ENCODE results near the gene ANKH.
"Not testable (repeated sequence)": the region's sequence is repeated elsewhere in the genome, so short reads cannot be mapped to it uniquely, and the experiment has no call there.

Gene ANKH

DNA sequence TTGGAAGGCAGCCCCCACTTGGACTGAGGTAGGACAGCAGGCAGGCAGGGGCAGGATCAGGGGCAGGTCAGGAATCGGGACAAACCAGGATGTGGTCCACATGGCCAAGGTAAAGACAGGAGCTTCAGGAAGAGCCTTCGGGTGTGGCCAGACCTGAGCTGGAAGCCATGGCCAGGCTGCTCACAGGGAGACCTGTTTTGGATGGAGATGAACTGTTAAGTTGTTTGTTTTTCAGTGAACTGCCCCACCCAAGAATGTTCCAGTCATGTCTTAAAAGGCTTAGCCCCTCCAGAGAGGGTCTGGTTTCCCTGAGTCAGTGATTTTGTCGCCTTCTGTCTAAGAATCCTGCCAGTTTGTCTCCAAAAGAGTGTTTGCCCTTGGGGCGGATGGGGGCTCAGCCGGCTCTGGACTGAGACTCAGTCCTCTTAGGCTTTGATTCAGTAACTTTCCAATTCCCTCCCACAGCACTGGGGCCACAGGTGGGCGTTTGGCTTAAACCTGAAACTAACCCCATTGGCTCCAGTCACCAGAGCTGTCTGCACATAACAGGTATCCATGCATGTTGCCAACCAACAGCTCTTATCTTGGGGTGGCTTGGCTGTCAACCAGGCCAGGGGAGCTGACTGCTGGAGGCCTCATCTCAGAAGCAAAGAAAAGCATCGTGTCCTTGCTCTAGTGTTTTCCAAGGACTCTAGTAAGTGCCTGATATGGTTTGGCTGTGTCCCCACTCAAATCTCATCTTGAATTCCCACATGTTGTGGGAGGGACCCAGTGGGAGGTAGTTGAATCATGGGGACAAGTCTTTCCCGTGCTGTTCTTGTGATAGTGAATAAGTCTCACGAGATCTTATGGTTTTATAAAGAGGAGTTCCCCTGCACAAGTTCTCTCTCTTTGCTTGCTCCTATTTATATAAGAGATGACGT lies 11.3 kb upstream of the ANKH start:
- no peak for DNase-seq (ENCODE audit: low spot score)

DNA sequence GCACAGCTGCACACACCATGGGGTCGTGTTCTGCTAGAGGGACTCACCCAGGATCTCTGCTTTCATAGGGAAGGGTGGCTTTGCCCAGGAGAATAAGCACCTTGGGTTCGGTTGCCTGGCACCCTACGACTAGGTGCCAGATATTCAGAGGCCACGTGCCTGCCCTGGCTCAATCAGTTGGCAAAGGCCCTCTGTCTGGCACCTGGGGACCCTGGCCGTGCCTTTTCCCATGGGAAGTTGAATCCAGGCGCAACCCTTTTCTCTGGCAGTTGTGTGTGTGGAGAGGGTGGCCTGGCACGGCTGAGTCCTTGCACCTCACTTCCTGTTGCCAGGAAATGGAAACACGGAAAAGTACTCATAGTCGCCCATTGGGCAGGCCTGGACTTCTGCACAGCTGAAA lies 10.2 kb upstream of the ANKH start:
- no peak for DNase-seq (ENCODE audit: low spot score)

DNA sequence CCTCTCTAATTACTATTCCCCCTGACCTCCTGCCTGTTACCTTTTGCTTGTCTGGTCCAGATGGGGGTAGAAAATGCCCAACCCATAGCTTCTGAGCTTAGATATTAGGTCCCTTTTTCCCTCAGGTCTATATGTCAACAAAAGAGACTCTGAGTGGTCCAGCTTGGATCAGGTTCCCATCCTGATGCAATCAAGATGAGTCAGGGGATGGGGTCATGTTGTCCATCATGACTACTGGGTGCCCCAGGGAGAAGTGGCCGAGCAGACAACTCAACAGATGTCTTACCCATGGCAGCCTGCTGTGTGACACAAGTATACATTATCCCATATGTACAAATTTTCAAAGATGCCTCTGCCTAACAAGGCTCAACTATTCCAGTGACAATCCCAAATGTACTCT lies 9.1 kb upstream of the ANKH start:
- no peak for DNase-seq (ENCODE audit: low spot score)

DNA sequence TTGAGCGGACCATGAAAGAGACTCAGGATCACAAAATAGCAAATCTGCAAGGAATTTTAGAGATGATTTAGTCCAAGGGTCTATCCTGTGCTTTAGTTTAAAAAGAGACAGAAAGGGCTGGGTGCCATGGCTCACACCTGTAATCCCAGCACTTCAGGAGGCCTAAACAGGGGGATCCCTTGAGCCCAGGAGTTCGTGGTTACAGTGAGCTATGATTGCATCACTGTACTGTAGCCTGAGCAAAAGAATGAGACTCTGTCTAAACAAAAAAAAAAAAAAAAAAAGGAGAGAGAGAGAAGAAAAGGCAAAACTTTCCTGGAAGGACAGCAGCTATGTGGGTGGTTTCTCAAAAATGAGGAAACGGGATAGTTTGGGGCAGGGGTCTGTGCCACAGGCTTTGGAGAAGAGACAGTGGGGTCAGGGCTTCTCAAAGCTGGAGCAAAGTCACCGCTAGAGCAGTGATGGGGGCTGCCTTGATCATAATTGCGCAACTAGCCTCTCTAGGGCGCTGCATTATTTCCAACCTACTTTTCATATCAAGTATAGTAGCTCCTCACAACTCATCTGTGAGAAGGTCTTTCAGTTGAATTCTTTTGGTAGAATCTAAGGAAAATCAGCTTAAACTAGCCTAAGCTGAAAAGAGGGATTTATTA lies 8.5 kb upstream of the ANKH start:
- DNase-seq (ENCODE audit: low spot score), result no peak

DNA sequence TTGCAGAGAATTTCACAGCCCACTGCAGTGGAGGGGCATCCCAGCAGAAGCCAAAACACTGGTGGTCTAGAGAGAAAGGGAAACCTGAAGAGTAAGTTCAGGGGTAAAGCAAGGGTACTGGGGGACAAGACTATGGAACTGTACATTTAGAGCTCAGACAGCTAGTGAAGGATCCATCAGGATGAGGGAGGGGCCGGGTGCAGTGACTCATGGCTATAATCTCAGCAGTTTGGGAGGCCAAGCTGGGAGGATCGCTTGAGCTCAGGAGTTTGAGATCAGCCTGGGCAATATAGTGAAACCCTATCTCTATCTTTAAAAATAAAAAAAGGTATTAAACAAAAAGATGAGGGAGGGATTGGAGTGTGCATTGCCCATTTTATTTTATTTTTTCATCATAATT lies 7.8 kb upstream of the ANKH start:
- no peak for DNase-seq (ENCODE audit: low spot score)

DNA sequence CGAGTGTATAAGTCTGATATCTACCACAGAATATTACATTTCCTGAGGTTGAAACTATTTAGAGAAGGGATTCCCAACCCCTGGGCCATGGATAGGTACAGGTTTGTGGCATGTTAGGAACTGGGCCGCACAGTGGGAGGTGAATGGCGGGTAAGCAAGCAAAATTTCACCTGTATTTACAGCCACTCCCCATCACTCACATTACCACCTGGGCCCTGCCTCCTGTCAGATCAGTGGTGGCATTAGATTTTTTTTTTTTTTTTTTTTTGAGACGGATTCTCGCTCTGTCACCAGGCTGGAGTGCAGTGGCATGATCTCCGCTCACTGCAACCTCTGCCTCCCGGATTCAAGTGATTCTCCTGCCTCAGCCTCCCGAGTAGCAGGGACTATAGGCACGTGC lies 6.6 kb upstream of the ANKH start:
- DNase-seq (ENCODE audit: low spot score), result not testable (repeated sequence)

DNA sequence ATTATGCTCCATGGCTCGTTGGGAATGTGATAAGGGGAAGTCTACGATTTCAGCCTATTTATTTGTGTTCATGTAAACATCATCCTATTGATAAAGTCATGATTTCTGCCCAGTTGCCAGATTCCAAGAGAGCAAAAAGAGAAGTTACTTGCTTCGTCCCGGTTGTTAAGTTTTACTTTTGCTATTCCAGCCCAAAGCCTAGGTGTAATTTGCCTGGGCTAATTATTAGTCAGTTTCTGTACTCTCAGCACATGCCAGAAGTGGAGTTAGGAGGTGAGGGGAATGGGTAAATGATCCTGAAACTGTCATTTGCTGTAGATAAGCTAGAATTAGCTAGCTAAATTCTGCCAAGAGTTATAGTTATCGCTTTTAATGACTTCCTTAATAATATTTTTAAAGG lies 4.5 kb upstream of the ANKH start:
- no peak for DNase-seq (ENCODE audit: low spot score)

DNA sequence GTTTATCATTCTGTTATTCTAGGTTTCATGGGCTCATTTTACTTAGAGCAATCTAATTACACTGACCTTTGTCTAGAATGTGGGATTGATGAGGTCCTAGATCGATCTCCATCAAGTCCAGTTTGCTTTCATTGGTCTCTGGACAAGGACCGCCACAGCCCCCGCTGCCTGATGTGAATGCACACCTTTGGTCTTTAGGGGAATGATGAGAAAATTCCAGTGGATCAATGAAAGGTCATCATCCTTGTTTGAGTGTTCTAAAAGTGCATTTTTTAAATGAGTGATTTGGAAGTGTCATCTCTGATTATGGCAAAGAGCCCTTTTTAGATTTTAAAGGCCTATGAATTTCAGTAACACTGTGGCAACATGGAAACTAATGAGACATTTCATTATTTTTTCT lies 2.2 kb upstream of the ANKH start:
- no peak for DNase-seq (ENCODE audit: low spot score)

DNA sequence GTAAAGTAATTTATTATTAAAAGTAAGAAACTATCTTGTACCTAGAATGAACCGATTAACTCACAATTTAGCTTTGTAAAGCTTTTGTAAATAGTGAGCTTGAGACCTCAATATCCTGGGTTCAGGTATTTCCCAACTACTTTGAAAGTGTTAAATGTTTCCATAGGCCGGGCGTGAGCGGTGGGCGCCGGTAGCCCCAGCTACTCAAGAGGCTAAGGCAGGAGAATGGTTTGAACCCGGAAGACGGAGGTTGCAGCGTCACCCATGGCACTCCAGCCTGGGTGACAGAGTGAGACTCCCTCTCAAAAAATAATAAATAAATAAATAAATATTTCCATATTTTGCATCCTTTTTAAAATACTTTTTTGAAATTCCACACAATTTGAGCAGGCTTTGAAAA lies 1.5 kb upstream of the ANKH start:
- no peak for DNase-seq (ENCODE audit: low spot score)

DNA sequence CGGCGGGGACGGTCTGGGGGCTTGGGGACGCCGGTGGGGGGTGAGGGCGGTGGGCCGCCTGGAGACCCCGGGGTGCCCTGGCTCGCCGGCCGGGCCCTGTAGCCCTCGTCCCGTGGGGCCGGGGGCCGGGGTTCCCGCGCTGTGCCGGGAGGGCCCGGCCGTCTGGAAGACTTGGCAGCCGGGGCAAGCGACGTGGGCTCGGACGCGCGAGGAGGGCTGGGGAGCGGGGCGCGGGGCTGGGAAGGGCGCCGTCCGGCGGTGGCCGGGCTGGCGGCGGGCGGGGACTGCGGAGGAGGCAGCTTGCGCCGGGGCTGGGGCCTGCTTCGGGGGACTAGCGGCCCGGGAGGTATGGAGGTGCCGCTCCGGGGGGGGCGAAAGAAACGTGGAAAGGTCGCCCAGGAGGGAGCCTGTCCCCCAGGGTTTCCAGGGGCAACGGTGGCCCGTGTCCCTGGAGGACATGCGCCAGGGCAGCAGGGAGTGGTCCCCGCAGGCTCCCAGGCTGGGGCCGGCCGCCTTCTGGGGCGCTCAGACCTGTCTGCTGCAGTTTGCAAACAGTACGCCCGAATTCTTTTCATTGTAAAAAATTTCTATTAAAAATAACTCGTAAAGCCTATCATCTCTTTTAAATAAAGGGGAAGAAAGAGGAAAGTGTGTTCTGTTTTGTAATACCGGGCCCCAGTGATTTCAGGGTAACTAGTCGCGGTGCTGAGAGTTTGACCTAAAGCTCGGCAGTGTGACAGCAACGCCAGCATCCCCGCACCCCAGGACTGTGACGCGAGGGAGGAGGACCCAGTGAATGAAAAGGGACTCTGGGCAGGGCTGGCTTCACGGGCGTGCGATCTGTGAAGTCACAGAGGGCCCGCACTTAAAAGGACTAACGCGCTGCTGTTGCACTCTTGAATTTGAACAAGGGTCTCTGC lies 752 bp upstream of the ANKH start:
- DNase-seq (ENCODE audit: low spot score), result peak; percentile 43

DNA sequence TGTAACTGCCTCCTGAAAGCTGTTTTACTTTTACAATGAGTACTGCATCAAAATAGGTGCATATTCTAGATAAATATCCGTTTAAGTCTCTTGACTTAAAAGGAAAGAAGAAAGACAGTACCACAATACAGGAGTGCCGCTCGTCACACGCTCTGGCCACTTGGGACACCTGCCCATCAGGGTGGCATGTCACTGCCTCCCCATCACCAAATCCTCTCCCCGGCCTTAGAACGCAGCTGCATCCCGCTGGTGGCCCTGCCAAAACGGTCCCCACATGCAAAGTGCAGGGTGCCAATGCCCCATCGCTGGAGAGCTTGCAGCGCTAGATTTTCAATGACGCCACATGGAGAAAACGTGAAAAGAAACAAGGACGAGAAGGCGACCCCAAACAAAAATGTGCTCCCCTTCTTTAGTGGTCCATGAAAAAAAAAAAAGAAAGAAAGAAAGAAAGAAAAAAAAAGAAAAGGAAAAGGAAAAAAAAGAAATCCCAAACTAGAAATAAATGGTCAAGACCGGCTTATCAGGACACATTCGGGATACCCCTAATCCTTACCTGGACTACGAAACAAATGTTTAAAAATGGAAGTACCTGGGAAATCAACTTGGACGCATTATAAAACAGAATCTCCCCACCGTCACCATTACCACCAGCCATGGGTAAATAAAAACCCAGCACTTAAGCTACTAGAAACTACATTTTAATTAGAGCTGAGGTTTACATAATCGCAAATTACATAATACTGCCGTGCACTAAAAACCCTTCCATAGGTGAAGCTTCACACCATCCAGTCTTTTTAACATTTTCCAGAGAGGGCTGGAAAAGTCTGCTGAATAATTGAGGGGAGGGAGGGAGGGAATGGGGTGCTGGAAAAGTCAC lies 1.0 kb downstream of the ANKH start:
- peak; percentile 76 for DNase-seq (ENCODE audit: low spot score)

DNA sequence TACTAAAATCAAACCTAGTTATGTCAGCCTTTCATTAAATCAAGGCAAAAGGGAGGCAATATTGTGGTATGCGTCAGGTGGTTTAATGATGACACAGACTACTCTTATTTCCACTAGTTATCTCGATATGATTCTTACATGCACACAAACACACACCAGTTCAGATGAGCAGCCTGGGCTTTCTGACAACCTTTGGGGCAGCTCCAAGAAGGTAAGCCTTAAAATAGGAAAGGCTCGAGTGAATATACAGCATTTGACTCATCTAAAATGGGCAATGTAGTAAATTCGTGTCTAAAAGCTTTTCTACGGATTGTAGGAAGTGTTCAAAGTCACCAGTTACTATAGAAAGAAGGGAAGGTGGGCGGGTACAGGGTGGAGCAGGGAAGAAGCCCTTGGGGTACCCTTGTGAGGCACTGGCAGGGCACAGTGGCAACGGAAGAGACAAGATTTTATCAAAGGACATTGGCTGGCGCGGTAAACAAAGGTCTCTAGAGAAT lies 1.9 kb downstream of the ANKH start:
- DNase-seq (ENCODE audit: low spot score), result peak; percentile 24

DNA sequence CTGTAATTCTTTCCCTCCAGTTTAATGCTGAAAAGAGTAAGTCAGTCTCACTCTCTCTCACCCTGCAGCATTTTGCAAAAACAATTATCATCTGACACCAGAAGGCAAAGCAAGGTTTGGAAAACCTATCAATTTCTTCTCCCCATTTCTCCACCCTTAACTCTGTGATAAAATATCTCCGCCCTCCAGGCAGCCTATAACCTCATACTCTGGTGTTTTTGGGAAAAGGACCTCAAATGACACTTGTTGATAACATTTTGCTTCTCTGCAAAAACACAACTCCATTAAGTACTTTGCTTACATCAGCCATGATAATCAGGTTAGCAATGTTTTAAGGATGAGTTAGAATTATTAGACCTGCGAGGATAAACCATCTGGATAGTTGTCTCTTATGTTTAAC lies 2.3 kb downstream of the ANKH start:
- no peak for DNase-seq (ENCODE audit: low spot score)

DNA sequence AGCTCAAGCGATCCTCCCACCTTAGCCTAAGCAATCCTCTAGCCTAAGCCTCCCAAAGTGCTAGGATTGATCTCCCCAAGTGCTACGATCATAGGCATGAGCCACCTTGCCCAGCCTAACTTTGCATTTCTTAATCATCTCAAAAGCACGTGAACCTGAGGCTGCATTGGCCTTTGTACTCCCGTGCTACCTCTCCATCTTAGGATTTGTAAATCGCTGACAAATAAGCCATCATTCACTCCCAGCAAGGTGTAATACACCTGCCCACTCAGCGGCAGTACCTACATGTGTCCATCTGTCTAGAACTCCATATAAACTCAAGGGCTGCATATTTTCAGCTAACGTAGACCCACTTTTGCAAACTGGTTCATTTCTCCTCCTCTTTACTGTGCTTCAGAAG lies 2.8 kb downstream of the ANKH start:
- no peak for DNase-seq (ENCODE audit: low spot score)

DNA sequence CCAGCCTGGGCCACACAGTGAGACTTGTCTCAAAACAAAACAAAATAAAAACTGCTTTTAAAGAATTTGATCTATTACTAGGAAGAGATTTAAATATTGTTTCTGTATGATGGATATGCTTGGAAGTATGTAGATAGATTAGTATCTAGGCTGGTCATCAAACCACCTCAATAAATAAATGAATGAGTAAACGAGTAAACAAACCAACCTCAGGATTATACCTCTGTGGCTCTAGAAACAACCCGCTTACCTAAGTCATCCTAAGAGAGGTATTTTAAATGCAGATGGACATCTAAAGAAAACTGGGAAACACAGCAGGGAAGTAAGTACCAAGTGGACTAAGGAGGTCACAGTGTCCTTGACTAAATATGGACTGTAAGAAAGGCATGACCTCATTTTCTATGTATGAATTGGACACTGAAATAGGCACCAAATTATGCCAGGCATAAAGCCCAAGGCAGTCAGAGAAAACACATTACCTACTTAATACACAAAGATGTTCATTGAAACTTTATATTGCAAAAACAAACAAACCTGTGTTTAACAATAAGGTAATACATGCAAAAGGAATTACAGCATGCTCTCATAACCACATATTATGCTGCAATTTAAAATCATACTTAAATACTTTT lies 7.3 kb downstream of the ANKH start:
- DNase-seq (ENCODE audit: low spot score), result no peak

DNA sequence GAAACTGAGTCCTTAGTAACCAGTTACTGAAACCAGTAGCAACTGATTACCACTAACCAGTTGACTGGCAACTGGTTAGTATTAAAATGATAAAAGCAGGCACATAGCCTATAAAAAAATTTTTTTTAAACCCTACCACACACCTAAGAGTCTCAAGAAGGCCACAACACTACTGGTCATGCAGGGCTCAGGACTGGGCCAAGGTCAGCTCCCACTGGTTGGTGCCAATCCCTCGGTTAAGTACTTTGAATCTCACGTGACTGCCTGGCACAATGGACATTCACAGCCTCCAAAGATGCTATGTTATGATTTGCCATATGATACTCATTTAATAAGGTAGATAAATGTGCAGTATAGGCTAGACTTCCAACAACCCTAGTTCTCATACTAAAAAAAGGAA lies 8.5 kb downstream of the ANKH start:
- DNase-seq (ENCODE audit: low spot score), result no peak

DNA sequence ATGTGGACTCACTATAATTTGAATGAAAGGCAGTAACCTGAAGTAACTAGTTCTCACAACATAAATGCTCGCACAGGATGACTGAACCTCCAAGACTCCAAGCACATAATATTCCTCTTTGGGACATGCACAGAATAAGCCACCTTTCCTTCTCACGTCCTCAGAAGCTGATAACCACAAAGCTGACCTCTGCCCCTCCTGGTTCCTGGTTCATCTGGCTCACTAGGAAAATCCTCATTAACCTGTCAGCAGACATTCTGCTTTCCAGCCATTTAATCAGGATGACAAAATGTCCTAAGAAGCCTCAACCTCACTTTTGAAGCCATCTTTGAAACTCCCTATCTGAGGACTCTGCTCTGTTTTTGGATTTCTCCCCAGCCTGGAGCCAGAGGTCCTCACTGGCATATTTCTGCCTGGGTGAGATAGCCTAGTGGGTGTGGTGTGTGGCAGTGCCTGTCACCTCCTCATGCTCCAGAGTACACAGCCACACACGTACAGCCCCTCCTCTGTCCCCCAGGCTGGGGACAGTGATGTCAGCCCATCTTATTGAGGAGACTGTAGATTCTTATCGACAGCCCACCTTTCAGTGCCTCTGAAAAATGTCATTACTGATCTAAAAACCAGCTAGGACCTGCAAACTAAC lies 10.3 kb downstream of the ANKH start:
- DNase-seq (ENCODE audit: low spot score), result no peak

DNA sequence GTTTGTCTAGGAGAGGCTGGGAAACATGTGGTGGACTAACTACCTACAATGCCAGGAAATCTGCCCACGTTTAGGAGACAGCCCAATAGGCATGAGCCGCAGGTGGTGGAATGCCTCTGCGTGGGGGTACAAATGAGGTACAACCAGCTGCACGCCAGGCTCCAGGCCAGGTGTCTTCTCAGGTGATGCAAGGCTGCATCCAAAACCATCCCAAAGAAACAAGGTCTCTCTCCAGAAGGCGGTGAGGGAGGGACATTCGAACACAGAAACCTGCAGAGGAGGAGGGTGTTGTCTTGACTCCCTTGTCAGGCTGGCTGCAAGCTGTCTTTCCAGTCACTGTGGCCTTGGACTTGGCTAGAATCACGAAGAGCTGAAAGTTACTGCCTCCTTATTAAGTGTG lies 11.6 kb downstream of the ANKH start:
- DNase-seq (ENCODE audit: low spot score), result no peak

DNA sequence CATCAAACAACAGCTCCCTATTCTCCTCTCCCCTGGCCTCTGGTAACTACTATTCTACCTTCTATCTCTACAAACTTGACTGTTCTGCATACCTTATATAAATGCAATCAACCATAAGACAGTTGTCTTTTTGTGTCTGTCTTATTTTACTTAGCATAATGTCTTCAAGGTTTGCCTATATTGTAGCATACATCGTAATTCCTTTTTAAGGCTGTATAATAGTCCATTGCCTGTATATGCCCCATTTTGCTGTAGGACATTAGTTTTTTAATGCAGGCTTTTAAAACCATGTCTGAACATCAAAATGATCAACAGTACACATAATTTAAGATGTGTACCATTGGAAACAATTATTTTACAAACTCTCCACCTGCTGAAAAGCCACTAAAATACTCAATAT lies 12.4 kb downstream of the ANKH start:
- DNase-seq (ENCODE audit: low spot score), result no peak

DNA sequence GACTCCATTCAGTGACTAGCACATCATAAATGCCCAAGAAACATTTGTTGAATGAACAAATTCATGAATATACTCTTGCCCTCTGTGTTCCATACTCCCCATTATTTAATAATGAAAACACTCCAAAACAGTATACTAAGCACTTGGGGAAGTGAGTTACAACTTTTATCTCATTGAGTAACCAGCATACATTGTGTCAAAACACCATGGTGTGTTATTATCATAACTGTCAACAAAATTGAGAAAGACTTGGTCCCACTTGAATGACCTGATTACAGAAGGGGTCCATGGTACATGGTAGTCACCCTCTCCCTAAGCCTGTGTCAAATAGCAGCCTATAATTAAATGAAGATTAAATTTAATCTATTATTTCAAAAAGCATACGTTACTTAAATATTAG lies 16.2 kb downstream of the ANKH start:
- no peak for DNase-seq (ENCODE audit: low spot score)

Data from CD4-positive, alpha-beta T cell treated with Interleukin-15 for 4 hours (primary cell).